GM10248 (cell line): ENCODE results near the gene ADAM10.

Source experiments
- CTCF ChIA-PET: fragments of 300-600 bp; sonication (Branson Sonifier 250); formaldehyde crosslinking; extraction: SDS; loops from one replicate; lab custom pipeline; 2021; ENCODE audit warnings: antibody characterized with exemption; lab: Yijun Ruan, JAX
- POLR2A ChIA-PET: fragments of 350-650 bp; sonication (Branson Sonifier 250); formaldehyde crosslinking; extraction: SDS; loops from one replicate; lab custom pipeline; 2020; ENCODE audit warnings: antibody characterized with exemption; lab: Yijun Ruan, JAX
- DNase-seq: peaks from one replicate; pipeline ENCODE4 v3.0.0; 2012; ENCODE audit errors: extremely low spot score
- TF ChIP-seq, protein P1 (sequence below): IDR thresholded peaks from 2 replicates; pipeline ENCODE4 v1.5.1; 2012; ENCODE audit warnings: mild to moderate bottlenecking, low read depth; ENCODE audit errors: extremely low read depth, missing control alignments, control extremely low read depth

Gene ADAM10

DNA sequence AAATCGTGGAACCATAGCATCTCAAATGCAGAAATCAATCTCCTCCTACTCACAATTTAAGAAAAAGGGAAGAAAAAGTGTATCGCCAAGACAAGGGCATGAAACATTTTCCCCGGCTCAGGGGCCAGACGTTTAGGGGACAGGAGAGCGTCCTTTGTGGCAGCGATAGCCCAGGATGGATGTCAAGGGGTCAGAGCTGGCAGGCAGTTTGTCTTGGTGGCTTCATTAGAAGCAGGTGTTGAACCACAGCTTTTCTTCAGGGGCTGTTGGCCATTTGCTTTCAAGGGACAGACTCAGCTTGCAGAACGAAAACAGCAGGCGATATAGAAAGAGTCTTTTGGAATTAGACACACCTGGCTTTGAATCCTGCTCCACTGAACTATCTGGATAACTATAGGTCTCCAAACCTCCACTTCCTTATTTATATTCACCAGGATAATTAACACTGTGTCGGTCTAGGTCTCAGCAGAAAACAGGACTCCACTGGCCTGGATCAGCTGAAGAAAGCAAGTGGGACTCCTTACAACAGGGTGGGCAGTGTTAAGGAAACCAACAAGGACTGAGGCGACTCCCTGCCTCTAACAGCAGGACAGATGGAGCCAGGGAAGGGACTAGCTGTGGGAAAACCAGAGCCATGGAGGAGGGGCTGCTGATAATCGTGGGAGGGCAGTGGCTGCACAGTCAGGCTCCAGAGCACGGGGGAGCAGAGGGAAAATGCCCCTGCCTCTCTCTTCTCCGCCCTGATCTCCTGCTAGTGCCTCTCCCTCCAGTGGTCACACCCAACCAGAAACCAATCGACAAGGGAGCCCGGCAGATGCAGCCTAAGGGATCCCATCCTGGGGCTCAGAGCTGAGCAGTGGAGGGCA is 194.1 kb downstream of the ADAM10 start:
- no peak for DNase-seq
- TF ChIP-seq, protein P1, sequence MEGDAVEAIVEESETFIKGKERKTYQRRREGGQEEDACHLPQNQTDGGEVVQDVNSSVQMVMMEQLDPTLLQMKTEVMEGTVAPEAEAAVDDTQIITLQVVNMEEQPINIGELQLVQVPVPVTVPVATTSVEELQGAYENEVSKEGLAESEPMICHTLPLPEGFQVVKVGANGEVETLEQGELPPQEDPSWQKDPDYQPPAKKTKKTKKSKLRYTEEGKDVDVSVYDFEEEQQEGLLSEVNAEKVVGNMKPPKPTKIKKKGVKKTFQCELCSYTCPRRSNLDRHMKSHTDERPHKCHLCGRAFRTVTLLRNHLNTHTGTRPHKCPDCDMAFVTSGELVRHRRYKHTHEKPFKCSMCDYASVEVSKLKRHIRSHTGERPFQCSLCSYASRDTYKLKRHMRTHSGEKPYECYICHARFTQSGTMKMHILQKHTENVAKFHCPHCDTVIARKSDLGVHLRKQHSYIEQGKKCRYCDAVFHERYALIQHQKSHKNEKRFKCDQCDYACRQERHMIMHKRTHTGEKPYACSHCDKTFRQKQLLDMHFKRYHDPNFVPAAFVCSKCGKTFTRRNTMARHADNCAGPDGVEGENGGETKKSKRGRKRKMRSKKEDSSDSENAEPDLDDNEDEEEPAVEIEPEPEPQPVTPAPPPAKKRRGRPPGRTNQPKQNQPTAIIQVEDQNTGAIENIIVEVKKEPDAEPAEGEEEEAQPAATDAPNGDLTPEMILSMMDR = no peak
- ChIA-PET POLR2A (no interaction called here), CTCF (interaction anchor here (0.7 to 1.0 kb wide), 3 partner anchors 8 to 328 kb away, joined by 3 read pairs; no protein-coding TSS in a partner anchor)

DNA sequence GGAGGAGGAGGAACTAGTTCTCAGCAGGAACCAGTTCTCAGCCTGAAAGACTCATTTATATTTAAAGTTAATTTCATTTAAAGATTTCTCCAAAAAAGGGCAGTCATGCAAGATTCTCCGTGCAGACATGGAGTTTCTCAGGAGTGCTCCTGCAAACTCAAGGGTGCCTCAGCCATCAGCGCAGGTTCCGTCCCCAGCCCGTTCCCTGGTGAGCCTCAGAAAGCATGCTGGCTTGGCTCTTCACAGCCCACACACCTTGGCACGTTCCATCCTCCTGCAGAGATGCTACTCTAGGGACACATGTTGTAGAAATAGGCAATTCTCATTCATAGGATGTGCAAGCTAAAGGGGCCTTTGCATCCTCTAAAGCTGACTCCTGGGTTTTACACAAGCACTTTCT is 194.7 kb downstream of the ADAM10 start:
- ChIA-PET CTCF (interaction anchor here (0.7 kb wide), 1 partner anchor 327 kb away, joined by 3 read pairs; no protein-coding TSS in a partner anchor), POLR2A (no interaction called here)
- TF ChIP-seq, protein P1 = no peak
- DNase-seq = no peak

GRCh38 chr15:58553365-58553918 is 196.1 kb downstream of the ADAM10 start:
- TF ChIP-seq, protein P1 = no peak
- ChIA-PET CTCF (no interaction called here), POLR2A (no interaction called here)
- DNase-seq = no peak

DNA sequence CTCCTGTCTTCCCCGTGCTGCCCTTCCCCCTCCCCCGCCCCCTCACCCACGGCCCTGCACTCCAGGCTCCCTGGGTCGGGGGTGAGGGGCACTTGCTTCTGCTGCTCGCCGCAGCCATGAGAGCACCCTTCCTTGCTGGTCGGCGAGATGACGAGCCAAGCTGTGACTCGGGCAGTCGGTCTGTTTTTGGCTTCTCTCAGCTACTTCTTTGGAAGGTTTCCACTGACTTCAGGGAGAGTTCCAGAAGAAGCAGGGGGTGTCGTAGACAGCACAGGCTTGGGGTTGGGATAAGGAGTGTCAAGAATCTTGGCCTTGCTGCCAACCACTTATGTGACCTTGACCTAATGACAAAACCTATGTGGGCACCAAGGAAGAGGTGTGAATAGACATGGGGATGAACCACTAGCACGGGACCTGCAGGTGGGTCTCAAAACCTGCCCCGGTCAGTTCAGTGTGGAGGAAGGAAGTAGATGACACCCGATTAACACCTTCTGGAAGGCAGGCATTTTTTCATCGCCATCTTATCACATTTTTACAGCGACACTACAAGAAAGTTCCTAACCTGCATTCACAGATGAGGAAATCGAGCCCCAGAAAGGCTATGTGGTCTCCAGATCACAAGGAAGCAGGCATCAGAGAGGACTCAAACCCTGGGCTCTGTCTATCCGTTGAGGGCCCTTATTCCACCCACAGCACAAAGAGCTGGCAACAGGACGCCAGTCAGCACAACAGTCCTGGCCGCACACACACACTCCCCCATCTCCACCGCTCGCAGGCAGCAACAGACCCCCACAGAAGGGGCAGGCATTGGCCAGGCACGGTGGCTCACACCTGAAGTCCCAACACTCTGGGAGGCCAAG is 196.8 kb downstream of the ADAM10 start:
- DNase-seq = no peak
- ChIA-PET CTCF (no interaction called here), POLR2A (no interaction called here)
- TF ChIP-seq, protein P1 = no peak

- CTCF ChIA-PET = no interaction called here
- TF ChIP-seq, protein P1 = no peak
- DNase-seq = no peak
- POLR2A ChIA-PET = no interaction called here
Measured at GRCh38 chr15:58551764-58552504, 197.6 kb downstream of the ADAM10 start.
